Stimulated activated CD4-positive, alpha-beta T cell treated with anti-CD3 and anti-CD28 coated beads, TNF-alpha, amount 100 ng/mL, for 48 hours (primary cell): ENCODE measurements around the gene ITGA3.
A peak's percentile ranks its signal among the peaks of the same experiment; 100 is the strongest.

Experiments
- DNase-seq, 3 donors: peaks; one replicate each; pipeline ENCODE4 v3.0.0-alpha.2; 2020; ENCODE audit warnings: low read depth in 3 of 3

Gene ITGA3

GRCh38 chr17:50094243-50094752 is 38.4 kb downstream of the ITGA3 start:
- peak; percentile 75 to 89 (median 88) for DNase-seq

GRCh38 chr17:50094753-50095619 is 39.1 kb downstream of the ITGA3 start, which contains the start of gene PDK2:
PDK2 (plus strand) TSS chr17:50095351; CDS start chr17:50095436, 85 bp downstream.
- peak; percentile 89 to 91 (median 91) for DNase-seq

- no peak for DNase-seq
Observed at GRCh38 chr17:50095626-50096037, 39.7 kb downstream of the ITGA3 start.

- no peak for DNase-seq
Observed at GRCh38 chr17:50096092-50096491, 40.2 kb downstream of the ITGA3 start.

- no peak for DNase-seq
Observed at GRCh38 chr17:50096758-50097157, 40.8 kb downstream of the ITGA3 start.

- no peak for DNase-seq
Observed at GRCh38 chr17:50097455-50097854, 41.5 kb downstream of the ITGA3 start.

- DNase-seq = no peak
Observed at GRCh38 chr17:50097926-50098325, 42.0 kb downstream of the ITGA3 start.

- no peak for DNase-seq
Observed at GRCh38 chr17:50098583-50098982, 42.7 kb downstream of the ITGA3 start.

- DNase-seq = no peak
Observed at GRCh38 chr17:50099003-50099402, 43.1 kb downstream of the ITGA3 start.

GRCh38 chr17:50100480-50100883 is 44.6 kb downstream of the ITGA3 start:
- DNase-seq = no peak

GRCh38 chr17:50100921-50101345 is 45.0 kb downstream of the ITGA3 start:
- DNase-seq = no peak

GRCh38 chr17:50101346-50102163 is 45.6 kb downstream of the ITGA3 start:
- DNase-seq = no peak

GRCh38 chr17:50102164-50102991 is 46.5 kb downstream of the ITGA3 start:
- no peak for DNase-seq

- DNase-seq = no peak
Observed at GRCh38 chr17:50103252-50103651, 47.3 kb downstream of the ITGA3 start.

GRCh38 chr17:50103941-50104340 is 48.0 kb downstream of the ITGA3 start:
- no peak for DNase-seq

GRCh38 chr17:50105811-50106210 is 49.9 kb downstream of the ITGA3 start:
- no peak for DNase-seq

GRCh38 chr17:50106393-50107131 is 50.7 kb downstream of the ITGA3 start:
- no peak for DNase-seq

GRCh38 chr17:50107790-50108414 is 52.0 kb downstream of the ITGA3 start:
- no peak for DNase-seq

GRCh38 chr17:50108556-50108955 is 52.6 kb downstream of the ITGA3 start:
- DNase-seq = no peak

- DNase-seq = no peak
Observed at GRCh38 chr17:50109207-50109606, 53.3 kb downstream of the ITGA3 start.
